Bone marrow (tissue), 2 donors: Measurements from ENCODE around the gene SLC5A10.

ENCODE experiments used
- DNase-seq, 2 donors: peaks; one replicate each; lab custom pipeline; 2025; lab: John Stamatoyannopoulos, UW

Gene SLC5A10

GRCh38 chr17:19003543-19004420 lies 51.8 kb downstream of the SLC5A10 start:
- peak in 1 of 2 donors; percentile 37 for DNase-seq

- peak in 1 of 2 donors; percentile 51 for DNase-seq
Observed at GRCh38 chr17:19004421-19005136, 52.6 kb downstream of the SLC5A10 start, which contains the start of gene FAM83G. Gene FAM83G, minus strand, starts transcription at chr17:19004764. Its CDS starts 723 bp downstream, at chr17:19004041.

GRCh38 chr17:19005137-19005773 lies 53.3 kb downstream of the SLC5A10 start:
- no peak for DNase-seq

- DNase-seq = no peak
Observed at GRCh38 chr17:19005789-19006430, 53.9 kb downstream of the SLC5A10 start.

GRCh38 chr17:19006698-19007097 lies 54.7 kb downstream of the SLC5A10 start:
- no peak for DNase-seq

- no peak for DNase-seq
Observed at GRCh38 chr17:19009970-19010369, 58.0 kb downstream of the SLC5A10 start.

- no peak for DNase-seq
Observed at GRCh38 chr17:19010729-19011505, 59.0 kb downstream of the SLC5A10 start.

- DNase-seq = no peak
Observed at GRCh38 chr17:19011581-19011980, 59.6 kb downstream of the SLC5A10 start.

GRCh38 chr17:19012171-19013080 lies 60.5 kb downstream of the SLC5A10 start:
- no peak for DNase-seq

GRCh38 chr17:19013226-19013625 lies 61.3 kb downstream of the SLC5A10 start:
- DNase-seq = no peak

GRCh38 chr17:19013806-19014627 lies 62.1 kb downstream of the SLC5A10 start:
- DNase-seq = no peak

GRCh38 chr17:19014628-19015215 lies 62.8 kb downstream of the SLC5A10 start:
- DNase-seq = no peak

GRCh38 chr17:19015428-19015827 lies 63.5 kb downstream of the SLC5A10 start:
- no peak for DNase-seq

GRCh38 chr17:19016297-19016696 lies 64.3 kb downstream of the SLC5A10 start:
- DNase-seq = no peak

- no peak for DNase-seq
Observed at GRCh38 chr17:19016881-19017280, 64.9 kb downstream of the SLC5A10 start.

GRCh38 chr17:19017401-19017800 lies 65.4 kb downstream of the SLC5A10 start:
- no peak for DNase-seq

GRCh38 chr17:19017804-19018599 lies 66.0 kb downstream of the SLC5A10 start:
- DNase-seq = no peak

- DNase-seq = no peak
Observed at GRCh38 chr17:19018600-19018950, 66.6 kb downstream of the SLC5A10 start.
